H1 (cell line): ENCODE results near the gene CHD5. TPM values are rescaled to one million over a fixed set of nuclear protein-coding genes. Genes with fewer than 3 reads are reported as not detected.

Experiments used
- CTCF ChIA-PET: fragments of 300-600 bp; sonication (Branson Sonifier 250); formaldehyde crosslinking; loops from one replicate; lab custom pipeline; 2021; ENCODE audit not compliant: partially characterized antibody; lab: Charles Lee
- POLR2A ChIA-PET: fragments of 300-600 bp; sonication (Branson Sonifier 250); formaldehyde crosslinking; loops from one replicate; lab custom pipeline; 2021; ENCODE audit warnings: inconsistent platforms; ENCODE audit not compliant: partially characterized antibody; lab: Charles Lee
- DNase-seq, 2 experiments: peaks; one replicate each; pipeline versions ENCODE4 v3.0.0 to v3.0.0-alpha.2; 2010 to 2022; ENCODE audit warnings: low spot score in 2 of 2, low read depth in 1 of 2, mixed read lengths in 1 of 2
- FAIRE-seq: peaks from 2 replicates; lab custom pipeline; 2011; peaks lifted over from hg19 to GRCh38; lab: Jason Lieb, UNC
- H2AFZ ChIP-seq: 2 replicates; pipeline ENCODE4 v1.8.1; 2012; ENCODE audit warnings: low read length, inconsistent platforms
- H2AK5ac ChIP-seq: 2 replicates; pipeline ENCODE4 v1.6.1; 2013; ENCODE audit warnings: low read depth, low read length
- H2BK120ac ChIP-seq: replicated peaks from 2 replicates; pipeline ENCODE3; 2013; ENCODE audit warnings: low read depth, low read length, inconsistent platforms
- H2BK12ac ChIP-seq: 2 replicates; pipeline ENCODE4 v1.6.1; 2013; ENCODE audit warnings: low read depth, low read length
- H2BK15ac ChIP-seq: 2 replicates; pipeline ENCODE4 v1.6.1; 2013; ENCODE audit warnings: low read length
- H2BK20ac ChIP-seq: 2 replicates; pipeline ENCODE4 v1.6.1; 2013; ENCODE audit warnings: low read length
- H2BK5ac ChIP-seq: 2 replicates; pipeline ENCODE4 v1.6.1; 2013; ENCODE audit warnings: low read depth, low read length
- H3K14ac ChIP-seq: 2 replicates; pipeline ENCODE4 v1.6.1; 2013; ENCODE audit warnings: inconsistent platforms; ENCODE audit not compliant: insufficient read length
- H3K18ac ChIP-seq: 2 replicates; pipeline ENCODE4 v1.6.1; 2013; ENCODE audit warnings: low read length; ENCODE audit errors: extremely low read depth
- H3K23ac ChIP-seq: 2 replicates; pipeline ENCODE4 v1.6.1; 2013; ENCODE audit warnings: inconsistent platforms; ENCODE audit not compliant: insufficient read length
- H3K23me2 ChIP-seq: 2 replicates; pipeline ENCODE4 v1.6.1; 2013; ENCODE audit warnings: low read depth, low read length
- H3K27ac ChIP-seq: 2 replicates; pipeline ENCODE4 v1.6.1; 2011; ENCODE audit warnings: low read depth, low read length, inconsistent platforms
- H3K27me3 ChIP-seq, 4 experiments: replicated peaks in 1 of 4; 1 replicate in 1 of 4; 2 replicates in 3 of 4; pipeline versions ENCODE4 v1.6.1 to v1.8.1; 2011 to 2013; ENCODE audit warnings: low read length in 3 of 4, mild to moderate bottlenecking in 3 of 4, inconsistent platforms in 2 of 4, mixed read lengths in 2 of 4, moderate library complexity in 1 of 4; ENCODE audit not compliant: control insufficient read depth in 3 of 4, insufficient read depth in 3 of 4; ENCODE audit errors: extremely low read depth in 1 of 4
- H3K36me3 ChIP-seq, 4 experiments: 2 replicates each; pipeline versions ENCODE4 v1.6.1 to v1.8.1; 2011 to 2013; ENCODE audit warnings: mild to moderate bottlenecking in 4 of 4, low read length in 3 of 4, moderate library complexity in 2 of 4, control low read depth in 1 of 4, inconsistent platforms in 1 of 4; ENCODE audit not compliant: insufficient read depth in 4 of 4, control insufficient read depth in 2 of 4
- H3K4ac ChIP-seq: replicated peaks from 2 replicates; pipeline ENCODE3; 2013; ENCODE audit warnings: low read length, low read depth, mixed read lengths, inconsistent platforms; ENCODE audit not compliant: insufficient read length
- H3K4me1 ChIP-seq, 4 experiments: replicated peaks in 1 of 4; 1 replicate in 1 of 4; 2 replicates in 3 of 4; pipeline versions ENCODE4 v1.6.1 to v1.8.1; 2011 to 2013; ENCODE audit warnings: low read length in 3 of 4, inconsistent platforms in 2 of 4, mixed read lengths in 1 of 4; ENCODE audit not compliant: insufficient read depth in 4 of 4, control insufficient read depth in 3 of 4
- H3K4me2 ChIP-seq, 2 experiments: 2 replicates each; pipeline versions ENCODE4 v1.6.1 to v1.8.1; 2011 to 2013; ENCODE audit warnings: low read depth in 2 of 2, low read length in 2 of 2, control low read depth in 1 of 2, inconsistent platforms in 1 of 2, mild to moderate bottlenecking in 1 of 2; ENCODE audit not compliant: insufficient read depth in 1 of 2
- H3K4me3 ChIP-seq, 4 experiments: fragments of 200-600, 300-600 bp in 1 of 4; sonication (generic), shearing (Covaris generic), sonication (Bioruptor Twin) in 1 of 4; 2 replicates each; pipeline versions ENCODE4 v1.5.1 to v1.8.1; 2011 to 2016; ENCODE audit warnings: low read length in 4 of 4, low read depth in 3 of 4, control low read depth in 2 of 4, inconsistent platforms in 2 of 4, mild to moderate bottlenecking in 2 of 4, mixed read lengths in 1 of 4, moderate library complexity in 1 of 4; ENCODE audit not compliant: insufficient read depth in 2 of 4; ENCODE audit errors: extremely low read depth in 1 of 4
- H3K56ac ChIP-seq: replicated peaks from 2 replicates; pipeline ENCODE3; 2013; ENCODE audit warnings: low read depth, mild to moderate bottlenecking, mixed read lengths, low read length, inconsistent platforms; ENCODE audit not compliant: insufficient read length
- H3K79me1 ChIP-seq: 2 replicates; pipeline ENCODE4 v1.6.1; 2013; ENCODE audit warnings: low read depth, low read length, control low read depth
- H3K79me2 ChIP-seq, 2 experiments: 2 replicates each; pipeline versions ENCODE4 v1.6.1 to v1.8.1; 2012 to 2013; ENCODE audit warnings: low read length in 2 of 2, mild to moderate bottlenecking in 2 of 2, inconsistent platforms in 1 of 2; ENCODE audit not compliant: insufficient read depth in 2 of 2, control insufficient read depth in 1 of 2
- H3K9ac ChIP-seq, 4 experiments: replicated peaks in 1 of 4; 1 replicate in 1 of 4; 2 replicates in 3 of 4; pipeline versions ENCODE4 v1.6.1 to v1.8.1; 2011 to 2013; ENCODE audit warnings: low read depth in 3 of 4, low read length in 3 of 4, control low read depth in 2 of 4, mild to moderate bottlenecking in 2 of 4, moderate library complexity in 2 of 4, inconsistent platforms in 1 of 4; ENCODE audit errors: extremely low read depth in 1 of 4
- H3K9me3 ChIP-seq, 2 experiments: 2 replicates each; pipeline versions ENCODE4 v1.6.1 to v1.8.1; 2012 to 2013; ENCODE audit warnings: mild to moderate bottlenecking in 2 of 2, moderate library complexity in 2 of 2, control low read depth in 1 of 2, inconsistent platforms in 1 of 2, low read depth in 1 of 2, low read length in 1 of 2, mixed read lengths in 1 of 2; ENCODE audit not compliant: insufficient read depth in 2 of 2
- H4K20me1 ChIP-seq, 2 experiments: replicated peaks in 1 of 2; 2 replicates each; pipeline versions ENCODE3 to v1.8.1; 2011 to 2013; ENCODE audit warnings: inconsistent platforms in 2 of 2, low read length in 2 of 2, mild to moderate bottlenecking in 1 of 2; ENCODE audit not compliant: insufficient read depth in 2 of 2, control insufficient read depth in 1 of 2
- H4K5ac ChIP-seq: 2 replicates; pipeline ENCODE4 v1.6.1; 2013; ENCODE audit warnings: low read length, low read depth, mixed read lengths, inconsistent platforms; ENCODE audit not compliant: insufficient read length
- H4K8ac ChIP-seq: 2 replicates; pipeline ENCODE4 v1.8.0; 2013; ENCODE audit warnings: mild to moderate bottlenecking, moderate library complexity, low read length, inconsistent platforms; ENCODE audit not compliant: insufficient read depth; ENCODE audit errors: extremely low read depth
- H4K91ac ChIP-seq: replicated peaks from 2 replicates; pipeline ENCODE3; 2013; ENCODE audit warnings: low read length, mixed read lengths, inconsistent platforms; ENCODE audit not compliant: insufficient read length
- BCL11A ChIP-seq, 2 experiments: IDR thresholded peaks; one replicate each; pipeline ENCODE4 v1.6.1; 2011; ENCODE audit warnings: low read depth in 2 of 2, low read length in 2 of 2, mild to moderate bottlenecking in 2 of 2
- CBX8 ChIP-seq: fragments of 300-800, 300-1000 bp; sonication (generic); IDR thresholded peaks from 2 replicates; pipeline ENCODE4 v1.7.1; 2016; ENCODE audit warnings: low read depth, low read length, borderline replicate concordance
- CHD2 ChIP-seq: IDR thresholded peaks from 2 replicates; pipeline ENCODE4 v1.6.1; 2012; ENCODE audit warnings: low read length, improper control_type of control experiment
- HDAC2 ChIP-seq, 2 experiments: fragments of 300-600 bp in 1 of 2; sonication (generic) in 1 of 2; IDR thresholded peaks; 2 replicates each; pipeline ENCODE4 v1.6.1; 2011 to 2012; ENCODE audit warnings: low read depth in 2 of 2, low read length in 2 of 2, mild to moderate bottlenecking in 2 of 2, moderate library complexity in 2 of 2, borderline replicate concordance in 1 of 2, inconsistent platforms in 1 of 2
- KDM1A ChIP-seq: fragments of 200-600, 300-600 bp; sonication (generic); IDR thresholded peaks from 2 replicates; pipeline ENCODE4 v1.7.1; 2016; ENCODE audit warnings: mild to moderate bottlenecking, low read length, borderline replicate concordance
- POLR2AphosphoS5 ChIP-seq: IDR thresholded peaks from 2 replicates; pipeline ENCODE4 v1.6.1; 2011; ENCODE audit warnings: low read depth, low read length
- SAP30 ChIP-seq: fragments of 300-600 bp; sonication (generic); IDR thresholded peaks from 2 replicates; pipeline ENCODE4 v1.7.1; 2012; ENCODE audit warnings: low read length, moderate library complexity, mild to moderate bottlenecking, inconsistent platforms; ENCODE audit not compliant: insufficient read depth, insufficient replicate concordance
- SIRT6 ChIP-seq: IDR thresholded peaks from one replicate; pipeline ENCODE4 v1.7.1; 2012; ENCODE audit warnings: low read length, inconsistent platforms
- SIX5 ChIP-seq: IDR thresholded peaks from 2 replicates; pipeline ENCODE4 v1.6.1; 2011; ENCODE audit warnings: mild to moderate bottlenecking, low read depth, low read length
- SP4 ChIP-seq: IDR thresholded peaks from 2 replicates; pipeline ENCODE4 v1.6.1; 2012; ENCODE audit warnings: low read length, inconsistent platforms
- SRF ChIP-seq: IDR thresholded peaks from 2 replicates; pipeline ENCODE4 v1.6.1; 2011; ENCODE audit warnings: mild to moderate bottlenecking, low read depth, low read length, moderate library complexity
- TAF7 ChIP-seq: optimal IDR thresholded peaks from 2 replicates; pipeline ENCODE3; 2011; ENCODE audit warnings: low read depth, mild to moderate bottlenecking, inconsistent platforms, low read length, moderate library complexity, borderline replicate concordance
- WGBS, 2 experiments: shearing (Covaris generic) in 1 of 2; methylation state at CpG; one replicate each; pipeline versions ENCODE4 v1.1.6 to v1.1.7; 2013 to 2015; ENCODE audit warnings: low lambda C conversion rate in 2 of 2, mixed read lengths in 2 of 2, inconsistent platforms in 1 of 2, low coverage in 1 of 2, missing lambda C conversion rate in 1 of 2; ENCODE audit not compliant: insufficient replicate concordance in 2 of 2, insufficient coverage in 1 of 2, insufficient read length in 1 of 2; ENCODE audit errors: extremely low coverage in 1 of 2, missing lambda C conversion rate in 1 of 2; 5-methylcytosine and 5-hydroxymethylcytosine counted together
- polyA plus RNA-seq, 7 experiments: library from polyadenylated mRNA; depleted of rRNA in 3 of 7; stranded (reverse) in 5 of 7; unstranded in 2 of 7; fragments of >200 nt in 5 of 7; fragments of 200-250 nt in 2 of 7; gene quantifications; 1 replicate in 5 of 7; 2 replicates in 1 of 7; 4 replicates in 1 of 7; pipeline versions ENCODE4 v1.2.1 to v1.2.3, GENCODE V29; 2011 to 2013; ENCODE audit warnings: missing spikeins in 2 of 7, mixed read lengths in 2 of 7
- total RNA-seq: library from RNA; stranded (reverse); fragmentation: NEBNext Ultra II Directional; extraction: Animal tissue kit (Norgen Biotek cat#: 25700); gene quantifications from 2 replicates; pipeline ENCODE4 v1.2.1, GENCODE V29; 2021

CHD5 gene
- total and polyA plus RNA-seq, 2 of the 8 experiments (the other 6 are each of a cell fraction or from before 2014, with no cell fraction given), result 0.42 to 1.8 TPM

DNA sequence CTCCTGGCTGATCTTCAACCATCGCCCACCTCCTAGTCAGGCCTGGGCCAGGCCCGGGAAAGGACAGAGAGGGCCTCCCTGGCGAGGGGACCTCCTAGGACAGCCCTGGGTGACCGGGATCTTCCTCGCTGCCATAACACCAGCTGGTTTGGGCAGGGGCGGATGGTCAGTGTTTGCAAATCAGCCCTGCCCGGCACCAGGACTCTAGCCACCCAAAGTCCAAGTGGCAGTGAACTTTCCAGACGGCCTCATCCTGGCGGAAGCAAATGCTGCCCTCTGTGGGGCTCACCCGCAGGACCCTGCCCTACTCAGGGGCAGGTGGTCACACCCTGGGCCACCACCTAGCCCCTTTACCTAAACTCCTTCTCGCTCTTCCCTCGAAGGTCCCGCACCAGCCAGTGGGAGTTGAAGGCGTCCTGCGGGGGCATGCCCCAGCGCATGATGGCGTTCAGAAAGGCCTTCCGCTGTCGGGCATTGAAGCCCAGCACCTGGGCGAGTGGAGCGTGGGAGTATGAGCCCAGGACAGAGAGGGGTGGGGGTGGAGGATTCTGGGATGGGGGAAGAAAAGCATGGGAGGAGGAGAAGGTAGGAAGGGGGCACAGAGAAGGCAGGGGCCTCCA lies 55.3 kb downstream of the CHD5 start:
- Histone ChIP-seq H2AK5ac (peak overlapping the region; percentile 24; the same call in 1 of the 2 replicates), H3K23ac (no peak overlapping the region), H4K5ac (no peak overlapping the region), H3K4me1 (peaks cover 0 to 9% (median 4%) of the 10 kb centered on the region in 4 experiments; a peak in 4 of 7 replicates), H2BK5ac (no peak overlapping the region), H4K20me1 (no peaks in the 10 kb centered on the region), H3K9me3 (no peaks in the 10 kb centered on the region), H2BK120ac (no peak overlapping the region), H3K79me2 (no peaks in the 10 kb centered on the region), H3K27me3 (peaks cover 0 to 16% (median 12%) of the 10 kb centered on the region in 4 experiments; a peak in 6 of 7 replicates), H2AFZ (no peak overlapping the region), H4K91ac (no peak overlapping the region), H2BK12ac (no peak overlapping the region), H2BK20ac (no peak overlapping the region), H4K8ac (peak overlapping the region; percentile 57), H3K36me3 (no peaks in the 10 kb centered on the region), H3K14ac (no peak overlapping the region), H3K27ac (no peak overlapping the region), H3K56ac (no peak overlapping the region), H3K79me1 (no peaks in the 10 kb centered on the region), H3K9ac (no peak overlapping the region), H3K18ac (no peak overlapping the region; the same call in 1 of the 2 replicates), H3K4me3 (no peak overlapping the region), H3K23me2 (no peaks in the 10 kb centered on the region), H2BK15ac (no peak overlapping the region), H3K4me2 (no peak overlapping the region), H3K4ac (no peak overlapping the region)
- CTCF ChIA-PET, result interaction anchor here (0.5 to 1.4 kb wide), 7 partner anchors 15 to 358 kb away, joined by 3 to 5 read pairs (median 3); no protein-coding TSS in a partner anchor
- FAIRE-seq, result no peak
- POLR2A ChIA-PET, result no interaction called here
- DNase-seq, result no peak
- WGBS, 2 experiments, result 88% methylated on average over 18 of the region's 21 CpGs; no CpG with 5 or more reads in 1 of the 2 experiments
- TF ChIP-seq SRF, result no peak
- TF ChIP-seq POLR2AphosphoS5, result no peak
- no peak for TF ChIP-seq CBX8
- no peak for TF ChIP-seq KDM1A
- TF ChIP-seq SP4, result no peak
- TF ChIP-seq SAP30, result no peak
- TF ChIP-seq SIX5, result no peak
- TF ChIP-seq TAF7, result no peak
- TF ChIP-seq BCL11A (IDR thresholded peaks at IDR 0.05; ENCODE audit: low read depth in 2 of 2, low read length in 2 of 2), result no peak
- TF ChIP-seq HDAC2 (IDR thresholded peaks at IDR 0.05; ENCODE audit: borderline replicate concordance in 1 of 2, low read depth in 2 of 2, low read length in 2 of 2), result no peak
- no peak for TF ChIP-seq CHD2
- TF ChIP-seq SIRT6, result no peak
